Upper lobe of right lung (tissue), 1 donor: Measurements from ENCODE around the gene TM7SF2. TPM values are rescaled to one million over a fixed set of nuclear protein-coding genes. Genes with fewer than 3 reads are reported as not detected.

Source experiments
- ATAC-seq: fragments of 200-7000 bp; cut with Tn5 transposase; one replicate; pipeline ENCODE4 v1.9.1; 2020; ENCODE audit warnings: mild to moderate bottlenecking, moderate library complexity
- DNase-seq: peaks from one replicate; pipeline ENCODE4 v3.0.0-alpha.2; 2020
- H3K27ac ChIP-seq: fragments of 200-600 bp; one replicate; pipeline ENCODE4 v1.8.0; 2022
- H3K27me3 ChIP-seq: fragments of 200-600 bp; one replicate; pipeline ENCODE4 v1.8.0; 2022; ENCODE audit warnings: mild to moderate bottlenecking
- H3K36me3 ChIP-seq: fragments of 200-600 bp; one replicate; pipeline ENCODE4 v1.8.0; 2022
- H3K4me1 ChIP-seq: fragments of 200-600 bp; one replicate; pipeline ENCODE4 v1.8.0; 2022
- H3K4me3 ChIP-seq: fragments of 200-600 bp; one replicate; pipeline ENCODE4 v1.8.0; 2022; ENCODE audit warnings: mild to moderate bottlenecking
- H3K9me3 ChIP-seq: fragments of 200-600 bp; one replicate; pipeline ENCODE4 v1.8.0; 2022
- CTCF ChIP-seq: fragments of 200-600 bp; IDR thresholded peaks from one replicate; pipeline ENCODE4 v1.8.0; 2022; ENCODE audit warnings: antibody characterized with exemption
- intact Hi-C: fragments of 100-400 bp; cut with DNase I; formaldehyde crosslinking; loops from one replicate; pipeline ENCODE4 v1.11.0; 2022
- total RNA-seq: library from RNA; stranded (reverse); fragmentation: NEBNext Ultra II Directional; extraction: Animal tissue kit (Norgen Biotek cat#: 25700); gene quantifications from one replicate; pipeline ENCODE4 v1.2.1, GENCODE V29; 2021
- donor health status: DM: no; HTN: yes; CAD: no; lungs with severe emphysema.

The TM7SF2 gene
- total RNA-seq, 1 donor from 2014 or later = 39.0 TPM

- H3K9me3 ChIP-seq = no peaks in the 10 kb centered on the region
- peak; percentile 100 for DNase-seq
- intact Hi-C loops = no loop called here
- peaks cover 64% of the 10 kb centered on the region for H3K36me3 ChIP-seq
- H3K27me3 ChIP-seq = no peaks in the 10 kb centered on the region
- peaks cover 20% of the 10 kb centered on the region for H3K4me1 ChIP-seq
- ATAC-seq = peak; percentile 90
- H3K27ac ChIP-seq = peak within 1 kb of the TSS; percentile 93
- no peak for TF ChIP-seq CTCF
- H3K4me3 ChIP-seq = peak within 1 kb of the TSS; percentile 97
Measured at GRCh38 chr11:65121865-65122696, 10.4 kb downstream of the TM7SF2 start, which contains the start of the genes FAU and MRPL49. Gene FAU, minus strand, starts transcription at chr11:65122134. Its CDS starts 321 bp downstream, at chr11:65121813. Gene MRPL49, plus strand, starts transcription at chr11:65122321. Its CDS starts 26 bp downstream, at chr11:65122347.

GRCh38 chr11:65124480-65125196, 13.0 kb downstream of the TM7SF2 start:
- ATAC-seq (no peak), DNase-seq (peak; percentile 6)
- Histone ChIP-seq H3K27me3 (no peaks in the 10 kb centered on the region), H3K36me3 (peaks cover 72% of the 10 kb centered on the region), H3K27ac (no peak overlapping the region), H3K9me3 (no peaks in the 10 kb centered on the region), H3K4me1 (peaks cover 16% of the 10 kb centered on the region), H3K4me3 (no peak overlapping the region)
- TF ChIP-seq CTCF = no peak
- intact Hi-C loops = no loop called here

DNA sequence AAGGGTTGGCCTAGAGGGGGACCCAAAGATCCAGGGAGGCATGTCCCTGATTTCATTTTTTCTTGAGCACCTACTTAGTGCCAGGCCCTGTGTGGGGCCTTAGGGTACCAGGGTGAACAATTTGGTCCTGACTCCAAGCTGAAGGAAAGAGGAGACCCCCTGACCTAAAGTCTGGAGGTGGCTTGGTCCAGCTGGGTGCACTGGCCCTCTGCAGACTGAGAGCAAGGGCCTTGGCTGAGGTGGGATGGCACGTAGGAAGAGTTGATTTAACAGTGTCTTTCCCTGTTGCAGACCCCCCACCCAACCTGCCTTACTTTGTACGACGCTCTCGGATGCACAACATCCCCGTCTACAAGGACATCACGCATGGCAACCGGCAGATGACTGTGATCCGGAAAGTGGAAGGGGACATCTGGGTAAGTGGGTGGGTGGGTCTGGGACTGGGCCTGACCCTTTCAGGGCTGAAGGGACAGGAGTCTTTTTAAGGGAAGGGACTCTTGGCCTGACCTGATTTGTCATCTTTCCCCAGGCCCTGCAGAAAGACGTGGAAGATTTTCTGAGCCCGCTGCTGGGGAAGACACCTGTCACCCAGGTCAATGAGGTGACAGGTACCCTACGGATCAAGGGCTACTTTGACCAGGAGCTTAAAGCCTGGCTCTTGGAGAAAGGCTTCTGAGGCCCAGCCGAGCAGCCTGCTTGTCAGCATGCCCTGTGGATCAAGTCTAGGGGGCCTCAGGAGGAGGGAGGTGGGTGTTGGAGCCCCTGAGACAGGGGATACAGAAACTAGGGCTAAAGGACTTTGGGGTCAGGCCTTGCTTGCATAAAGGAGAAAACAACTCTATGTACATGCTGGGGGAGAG, 13.8 kb downstream of the TM7SF2 start:
- DNase-seq = peak; percentile 9
- intact Hi-C loops = no loop called here
- peaks cover 72% of the 10 kb centered on the region for H3K36me3 ChIP-seq

GRCh38 chr11:65126624-65127274, 15.1 kb downstream of the TM7SF2 start:
- H3K36me3 ChIP-seq = peaks cover 76% of the 10 kb centered on the region
- DNase-seq (no peak), ATAC-seq (no peak)
- no peaks in the 10 kb centered on the region for H3K9me3 ChIP-seq
- peaks cover 6% of the 10 kb centered on the region for H3K4me1 ChIP-seq
- H3K27ac ChIP-seq = no peak overlapping the region
- TF ChIP-seq CTCF = no peak
- no peaks in the 10 kb centered on the region for H3K27me3 ChIP-seq
- H3K4me3 ChIP-seq = no peak overlapping the region
- intact Hi-C loops = no loop called here

More for the DNA sequence above, 13.8 kb downstream of the TM7SF2 start:
- no peak overlapping the region for H3K4me3 ChIP-seq
- H3K27ac ChIP-seq = no peak overlapping the region
- no peaks in the 10 kb centered on the region for H3K27me3 ChIP-seq
- peaks cover 16% of the 10 kb centered on the region for H3K4me1 ChIP-seq
- H3K9me3 ChIP-seq = no peaks in the 10 kb centered on the region
- no peak for ATAC-seq
- TF ChIP-seq CTCF = no peak
